Astrocyte (in vitro differentiated cells and primary cell): ENCODE data around the gene TMTC2. TPM values are rescaled to one million over a fixed set of nuclear protein-coding genes. Genes with fewer than 3 reads are reported as not detected.

ENCODE experiments used
- DNase-seq: peaks from one replicate; pipeline ENCODE4 v3.0.0-alpha.2; 2010; ENCODE audit warnings: low read depth
- FAIRE-seq: peaks from 2 replicates; lab custom pipeline; 2011; peaks lifted over from hg19 to GRCh38; lab: Jason Lieb, UNC
- H2AFZ ChIP-seq: 2 replicates; pipeline ENCODE4 v1.6.0; 2012; ENCODE audit warnings: low read depth, low read length, inconsistent platforms
- H3K27ac ChIP-seq: 2 replicates; pipeline ENCODE4 v1.5.1; 2011; ENCODE audit warnings: low read depth, low read length, inconsistent platforms
- H3K27me3 ChIP-seq: 2 replicates; pipeline ENCODE4 v1.6.0; 2011; ENCODE audit warnings: low read length, inconsistent platforms; ENCODE audit not compliant: insufficient read depth
- H3K36me3 ChIP-seq: 2 replicates; pipeline ENCODE4 v1.5.1; 2011; ENCODE audit warnings: low read length, inconsistent platforms; ENCODE audit not compliant: insufficient read depth
- H3K4me1 ChIP-seq: 2 replicates; pipeline ENCODE4 v1.5.1; 2011; ENCODE audit warnings: low read length, inconsistent platforms; ENCODE audit not compliant: insufficient read depth
- H3K4me2 ChIP-seq: 2 replicates; pipeline ENCODE4 v1.6.0; 2012; ENCODE audit warnings: low read length, inconsistent platforms
- H3K4me3 ChIP-seq: 2 replicates; pipeline ENCODE4 v1.5.1; 2011; ENCODE audit warnings: low read depth, mild to moderate bottlenecking, low read length, inconsistent platforms; ENCODE audit not compliant: insufficient read depth
- H3K79me2 ChIP-seq: 2 replicates; pipeline ENCODE4 v1.6.0; 2012; ENCODE audit warnings: mild to moderate bottlenecking, low read length, inconsistent platforms; ENCODE audit not compliant: insufficient read depth
- H3K9ac ChIP-seq: 2 replicates; pipeline ENCODE4 v1.6.0; 2012; ENCODE audit warnings: mild to moderate bottlenecking, low read length, inconsistent platforms
- H3K9me3 ChIP-seq: 2 replicates; pipeline ENCODE4 v1.5.1; 2012; ENCODE audit warnings: low read depth, mild to moderate bottlenecking, low read length, inconsistent platforms; ENCODE audit not compliant: insufficient read depth
- H4K20me1 ChIP-seq: 2 replicates; pipeline ENCODE4 v1.6.0; 2012; ENCODE audit warnings: low read length, inconsistent platforms; ENCODE audit not compliant: insufficient read depth
- H3K27ac Mint-ChIP-seq: one replicate; pipeline ENCODE4 v1.8.0; 2021; ENCODE audit warnings: mild to moderate bottlenecking, mixed read lengths; ENCODE audit not compliant: unreplicated experiment
- H3K27me3 Mint-ChIP-seq: one replicate; pipeline ENCODE4 v1.8.0; 2021; ENCODE audit warnings: low read depth, mixed read lengths; ENCODE audit not compliant: unreplicated experiment
- H3K36me3 Mint-ChIP-seq: one replicate; pipeline ENCODE4 v1.8.0; 2021; ENCODE audit warnings: low read depth, mixed read lengths; ENCODE audit not compliant: unreplicated experiment
- H3K4me1 Mint-ChIP-seq: one replicate; pipeline ENCODE4 v1.8.0; 2021; ENCODE audit warnings: low read depth, mixed read lengths; ENCODE audit not compliant: unreplicated experiment
- H3K4me3 Mint-ChIP-seq: one replicate; pipeline ENCODE4 v1.8.0; 2021; ENCODE audit warnings: mild to moderate bottlenecking, moderate library complexity, mixed read lengths; ENCODE audit not compliant: unreplicated experiment
- H3K9me3 Mint-ChIP-seq: one replicate; pipeline ENCODE4 v1.8.0; 2021; ENCODE audit warnings: mild to moderate bottlenecking, mixed read lengths; ENCODE audit not compliant: unreplicated experiment
- CTCF ChIP-seq: IDR thresholded peaks from 2 replicates; pipeline ENCODE4 v1.5.1; 2011; ENCODE audit warnings: low read depth, mild to moderate bottlenecking, inconsistent platforms, low read length, moderate library complexity; ENCODE audit not compliant: insufficient read depth
- EZH2 ChIP-seq: IDR thresholded peaks from 2 replicates; pipeline ENCODE4 v1.6.1; 2012; ENCODE audit warnings: mild to moderate bottlenecking, low read length, inconsistent platforms; ENCODE audit not compliant: insufficient read depth
- total RNA-seq: library from RNA; stranded (reverse); gene quantifications from 2 replicates; pipeline ENCODE4 v1.2.1, GENCODE V29; 2021

Gene TMTC2
- total RNA-seq, 1 donor from 2014 or later, result 2.2 TPM

DNA sequence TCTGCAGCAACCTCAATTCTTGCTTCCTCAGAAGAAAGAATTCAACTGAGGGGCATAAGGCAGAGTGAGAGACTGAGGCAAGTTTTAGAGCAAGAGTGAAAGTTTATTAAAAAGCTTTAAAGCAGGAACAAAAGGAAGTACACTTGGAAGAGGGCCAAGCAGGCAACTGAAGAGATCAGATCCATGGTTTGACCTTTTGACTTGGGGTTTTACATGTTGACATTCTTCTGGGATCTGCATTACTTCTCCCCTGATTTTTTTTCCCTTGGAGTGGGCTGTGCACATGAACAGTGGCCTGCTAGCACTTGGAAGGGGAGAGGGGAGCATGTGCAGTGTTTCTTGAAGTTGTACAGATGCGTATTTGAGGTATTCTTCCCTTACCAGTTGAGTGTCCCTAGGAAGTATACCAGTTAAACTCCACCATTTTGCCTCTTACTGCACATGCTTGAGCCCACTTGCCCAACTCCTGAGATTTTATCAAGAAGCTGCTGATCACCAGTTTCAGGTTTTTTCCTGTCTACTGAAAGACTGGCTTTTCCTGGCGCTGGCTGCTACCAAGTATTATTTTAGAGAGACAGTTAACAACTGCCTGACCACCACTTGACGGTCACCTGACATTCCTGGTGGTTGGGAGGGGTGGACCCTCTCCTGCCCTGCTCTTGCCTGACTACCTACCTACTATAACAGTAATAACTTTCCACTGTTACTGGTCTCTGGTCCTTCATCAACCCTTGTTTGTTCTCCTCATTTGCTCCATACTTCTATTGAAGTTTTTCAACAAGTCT is 26.0 kb upstream of the TMTC2 start:
- Histone ChIP-seq H3K4me3 (no peak overlapping the region), H4K20me1 (no peaks in the 10 kb centered on the region), H3K9me3 (peaks cover 3% of the 10 kb centered on the region), H3K79me2 (no peaks in the 10 kb centered on the region), H3K4me1 (no peaks in the 10 kb centered on the region), H3K36me3 (no peaks in the 10 kb centered on the region), H3K27ac (no peak overlapping the region), H3K27me3 (no peaks in the 10 kb centered on the region), H3K4me2 (no peak overlapping the region), H2AFZ (peak overlapping the region; percentile 25), H3K9ac (no peak overlapping the region)
- Mint-ChIP-seq H3K27ac (no peak overlapping the region), H3K9me3 (no peaks in the 10 kb centered on the region), H3K4me3 (no peak overlapping the region), H3K27me3 (peaks cover 2% of the 10 kb centered on the region), H3K4me1 (peaks cover 11% of the 10 kb centered on the region), H3K36me3 (no peaks in the 10 kb centered on the region)
- DNase-seq (peak; percentile 4), FAIRE-seq (no peak)
- no peak for TF ChIP-seq EZH2
- TF ChIP-seq CTCF, result no peak

- H3K27me3 ChIP-seq, result no peaks in the 10 kb centered on the region
- H4K20me1 ChIP-seq, result no peaks in the 10 kb centered on the region
- H3K9me3 ChIP-seq, result no peaks in the 10 kb centered on the region
- DNase-seq (no peak), FAIRE-seq (no peak)
- Mint-ChIP-seq H3K27ac (no peak overlapping the region), H3K4me1 (peaks cover 11% of the 10 kb centered on the region), H3K27me3 (peaks cover 2% of the 10 kb centered on the region), H3K9me3 (no peaks in the 10 kb centered on the region), H3K4me3 (no peak overlapping the region), H3K36me3 (no peaks in the 10 kb centered on the region)
- no peak overlapping the region for H3K9ac ChIP-seq
- no peak overlapping the region for H3K27ac ChIP-seq
- no peak overlapping the region for H2AFZ ChIP-seq
- H3K4me2 ChIP-seq, result no peak overlapping the region
- H3K4me3 ChIP-seq, result no peak overlapping the region
- H3K36me3 ChIP-seq, result no peaks in the 10 kb centered on the region
- no peak for TF ChIP-seq EZH2
- no peak for TF ChIP-seq CTCF
- no peaks in the 10 kb centered on the region for H3K79me2 ChIP-seq
- no peaks in the 10 kb centered on the region for H3K4me1 ChIP-seq
Measured at GRCh38 chr12:82663893-82664292, 22.8 kb upstream of the TMTC2 start.
